ENCODE measurements around the gene CWC27.
"Not testable (repeated sequence)": the region's sequence is repeated elsewhere in the genome, so short reads cannot be mapped to it uniquely, and the experiment has no call there.

Gene CWC27

GRCh38 chr5:64914396-64914795, 145.7 kb downstream of the CWC27 start:
- DNase-seq (ENCODE audit: low read depth in 1 of 2, low spot score in 1 of 2): no peak

- DNase-seq (ENCODE audit: low read depth in 1 of 2, low spot score in 1 of 2): no peak
These were observed 149.4 kb downstream of the CWC27 start for GRCh38 chr5:64918083-64918482.

- no peak for DNase-seq (ENCODE audit: low read depth in 1 of 2, low spot score in 1 of 2)
These were observed 152.7 kb downstream of the CWC27 start for GRCh38 chr5:64921386-64921785.

GRCh38 chr5:64923151-64923685, 154.5 kb downstream of the CWC27 start:
- no peak for DNase-seq (ENCODE audit: low read depth in 1 of 2, low spot score in 1 of 2)

GRCh38 chr5:64925123-64925522, 156.4 kb downstream of the CWC27 start:
- DNase-seq (ENCODE audit: low read depth in 1 of 2, low spot score in 1 of 2): no peak

- no peak for DNase-seq (ENCODE audit: low read depth in 1 of 2, low spot score in 1 of 2)
These were observed 161.1 kb downstream of the CWC27 start for GRCh38 chr5:64929833-64930232.

GRCh38 chr5:64930672-64931318, 162.1 kb downstream of the CWC27 start:
- DNase-seq (ENCODE audit: low read depth in 1 of 2, low spot score in 1 of 2): no peak

- not testable (repeated sequence) for DNase-seq (ENCODE audit: low read depth in 1 of 2, low spot score in 1 of 2)
These were observed 170.7 kb downstream of the CWC27 start for GRCh38 chr5:64939422-64939771.

- DNase-seq (ENCODE audit: low read depth in 1 of 2, low spot score in 1 of 2): no peak
These were observed 171.2 kb downstream of the CWC27 start for GRCh38 chr5:64939772-64940510.

GRCh38 chr5:64942460-64942859, 173.7 kb downstream of the CWC27 start:
- no peak for DNase-seq (ENCODE audit: low read depth in 1 of 2, low spot score in 1 of 2)

- no peak for DNase-seq (ENCODE audit: low read depth in 1 of 2, low spot score in 1 of 2)
These were observed 176.1 kb downstream of the CWC27 start for GRCh38 chr5:64944868-64945267.

- DNase-seq (ENCODE audit: low read depth in 1 of 2, low spot score in 1 of 2): no peak
These were observed 178.3 kb downstream of the CWC27 start for GRCh38 chr5:64947031-64947430.

GRCh38 chr5:64947801-64948200, 179.1 kb downstream of the CWC27 start:
- DNase-seq (ENCODE audit: low read depth in 1 of 2, low spot score in 1 of 2): no peak

GRCh38 chr5:64949331-64949730, 180.6 kb downstream of the CWC27 start:
- no peak for DNase-seq (ENCODE audit: low read depth in 1 of 2, low spot score in 1 of 2)

GRCh38 chr5:64952951-64953673, 184.4 kb downstream of the CWC27 start:
- DNase-seq (ENCODE audit: low read depth in 1 of 2, low spot score in 1 of 2): no peak

GRCh38 chr5:64954518-64954917, 185.8 kb downstream of the CWC27 start:
- no peak for DNase-seq (ENCODE audit: low read depth in 1 of 2, low spot score in 1 of 2)

GRCh38 chr5:64958757-64959391, 190.1 kb downstream of the CWC27 start:
- no peak for DNase-seq (ENCODE audit: low read depth in 1 of 2, low spot score in 1 of 2)

GRCh38 chr5:64963278-64963677, 194.5 kb downstream of the CWC27 start:
- no peak for DNase-seq (ENCODE audit: low read depth in 1 of 2, low spot score in 1 of 2)

GRCh38 chr5:64968591-64969110, 199.9 kb downstream of the CWC27 start:
- no peak for DNase-seq (ENCODE audit: low read depth in 1 of 2, low spot score in 1 of 2)

GRCh38 chr5:64969578-64969977, 200.8 kb downstream of the CWC27 start:
- DNase-seq (ENCODE audit: low read depth in 1 of 2, low spot score in 1 of 2): no peak

- DNase-seq (ENCODE audit: low read depth in 1 of 2, low spot score in 1 of 2): no peak
These were observed 202.8 kb downstream of the CWC27 start for GRCh38 chr5:64971513-64971912.
